SK-N-MC (cell line): Measurements from ENCODE around the gene ELOVL1.
A peak's percentile ranks its signal among the peaks of the same experiment; 100 is the strongest.

Experiments used
- EZH2 ChIP-seq: fragments of 200-600 bp; sonication (generic); IDR thresholded peaks from one replicate; pipeline ENCODE4 v1.6.1; 2017; ENCODE audit warnings: antibody characterized with exemption
- FOXP2 ChIP-seq: optimal IDR thresholded peaks from 2 replicates; pipeline ENCODE3; 2011; ENCODE audit warnings: mild to moderate bottlenecking, moderate library complexity; ENCODE audit not compliant: insufficient read depth; ENCODE audit errors: extremely low read length, control extremely low read depth
- POLR2AphosphoS5 ChIP-seq: IDR thresholded peaks from 2 replicates; pipeline ENCODE4 v1.6.1; 2012; ENCODE audit warnings: mild to moderate bottlenecking, low read depth, low read length, borderline replicate concordance

DNA sequence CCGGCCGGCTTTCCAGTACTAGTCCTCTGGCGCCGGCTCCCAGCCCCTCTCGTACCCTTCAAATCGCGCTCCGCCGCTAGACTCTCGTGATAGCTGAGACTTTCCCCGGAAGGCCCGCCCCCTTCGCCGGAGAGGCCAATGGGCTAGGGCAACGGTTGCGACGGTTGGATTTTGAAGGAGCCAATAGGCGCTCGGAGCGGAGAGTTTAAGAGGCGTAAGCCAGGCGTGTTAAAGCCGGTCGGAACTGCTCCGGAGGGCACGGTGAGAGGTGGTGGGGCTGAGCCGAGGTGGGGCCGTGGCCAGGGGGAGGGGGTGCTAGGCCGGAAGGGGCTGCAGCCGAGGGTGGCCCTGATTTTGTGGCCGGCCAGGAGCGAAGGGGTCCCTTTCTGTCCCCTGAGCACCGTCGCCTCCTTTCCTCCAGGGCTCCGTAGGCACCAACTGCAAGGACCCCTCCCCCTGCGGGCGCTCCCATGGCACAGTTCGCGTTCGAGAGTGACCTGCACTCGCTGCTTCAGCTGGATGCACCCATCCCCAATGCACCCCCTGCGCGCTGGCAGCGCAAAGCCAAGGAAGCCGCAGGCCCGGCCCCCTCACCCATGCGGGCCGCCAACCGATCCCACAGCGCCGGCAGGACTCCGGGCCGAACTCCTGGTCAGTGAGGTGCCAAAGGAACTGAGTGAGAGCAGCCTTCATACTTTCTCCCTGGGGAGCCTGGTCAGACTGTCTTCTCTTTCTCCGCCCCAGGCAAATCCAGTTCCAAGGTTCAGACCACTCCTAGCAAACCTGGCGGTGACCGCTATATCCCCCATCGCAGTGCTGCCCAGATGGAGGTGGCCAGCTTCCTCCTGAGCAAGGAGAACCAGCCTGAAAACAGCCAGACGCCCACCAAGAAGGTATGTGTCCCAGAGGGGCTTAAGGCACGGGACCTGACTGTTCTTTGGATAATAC is 8.8 kb downstream of the ELOVL1 start, which contains the start of gene CDC20:
- TF ChIP-seq EZH2 (no peak), POLR2AphosphoS5 (peak; percentile 93), FOXP2 (no peak)
